Epidermal melanocyte (primary cell): ENCODE measurements around the gene ZFHX2.
"Not testable (repeated sequence)": the region's sequence is repeated elsewhere in the genome, so short reads cannot be mapped to it uniquely, and the experiment has no call there.

ENCODE experiments used
- DNase-seq: peaks from one replicate; pipeline ENCODE4 v3.0.0; 2011; ENCODE audit warnings: low spot score; ENCODE audit not compliant: insufficient read length

ZFHX2 gene

GRCh38 chr14:23540141-23540469 is 11.5 kb downstream of the ZFHX2 start:
- no peak for DNase-seq

GRCh38 chr14:23539248-23540140 is 12.1 kb downstream of the ZFHX2 start:
- DNase-seq: peak; percentile 59

GRCh38 chr14:23538785-23539184 is 12.8 kb downstream of the ZFHX2 start:
- no peak for DNase-seq

GRCh38 chr14:23538050-23538718 is 13.4 kb downstream of the ZFHX2 start:
- no peak for DNase-seq

DNA sequence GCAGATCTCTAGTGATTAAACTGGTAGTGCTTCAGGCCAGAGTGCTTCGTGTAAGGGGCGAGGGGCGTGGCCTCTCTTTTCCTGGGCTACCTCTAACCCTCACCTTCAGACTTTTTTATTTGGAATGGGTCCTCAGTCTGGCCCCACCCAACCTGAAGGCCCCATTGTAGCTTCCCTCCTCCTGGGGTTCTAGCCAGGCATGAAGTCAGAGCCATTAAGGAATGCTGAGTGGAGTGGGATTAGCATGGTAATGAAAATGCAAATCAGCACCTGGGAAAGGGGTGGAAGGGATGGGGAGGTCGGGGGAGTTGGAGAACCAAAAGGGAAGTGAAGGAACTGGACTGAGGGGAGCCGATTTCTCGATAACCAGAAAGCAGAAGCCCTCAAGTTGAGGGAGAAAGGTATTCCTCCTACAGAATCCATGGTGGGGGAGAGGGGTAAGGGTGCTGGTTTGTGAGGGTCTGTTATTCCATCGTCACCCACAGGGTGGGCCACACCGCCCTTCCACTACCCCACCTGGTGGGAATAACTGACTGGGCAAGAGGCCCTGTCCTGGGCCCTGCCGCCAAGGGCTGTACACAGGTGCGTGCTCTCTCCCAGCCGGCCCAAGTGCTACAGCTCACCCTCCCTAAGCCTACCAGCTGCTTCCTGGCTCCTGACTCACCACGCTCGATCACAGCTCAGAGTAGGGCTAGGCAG is 14.1 kb downstream of the ZFHX2 start:
- DNase-seq: no peak

GRCh38 chr14:23536906-23537305 is 14.7 kb downstream of the ZFHX2 start:
- not testable (repeated sequence) for DNase-seq

- no peak for DNase-seq
These were observed 15.1 kb downstream of the ZFHX2 start for GRCh38 chr14:23536494-23536893.

GRCh38 chr14:23535943-23536342 is 15.6 kb downstream of the ZFHX2 start:
- DNase-seq: no peak

- no peak for DNase-seq
These were observed 17.7 kb downstream of the ZFHX2 start for GRCh38 chr14:23533652-23534435.

DNA sequence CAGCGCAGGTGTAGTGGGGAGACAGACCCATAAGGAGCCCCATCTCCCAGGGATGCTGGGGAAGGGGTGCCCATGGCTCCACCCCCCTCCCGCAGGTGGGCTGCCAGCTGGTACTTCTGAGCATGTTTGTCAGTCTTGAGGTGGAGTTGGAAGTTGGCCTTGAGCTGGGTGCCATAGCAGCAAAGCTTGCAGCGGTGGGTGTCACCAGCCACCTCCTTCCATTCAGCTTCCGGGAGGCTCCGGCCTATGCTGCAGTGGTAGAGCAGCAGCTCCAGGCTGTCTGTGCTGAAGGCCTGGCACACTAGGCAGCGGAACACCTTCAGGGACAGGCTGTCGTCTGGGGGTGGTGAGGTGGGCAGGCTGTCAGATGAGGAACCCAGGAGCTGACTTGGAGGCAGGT is 18.9 kb downstream of the ZFHX2 start:
- no peak for DNase-seq

DNA sequence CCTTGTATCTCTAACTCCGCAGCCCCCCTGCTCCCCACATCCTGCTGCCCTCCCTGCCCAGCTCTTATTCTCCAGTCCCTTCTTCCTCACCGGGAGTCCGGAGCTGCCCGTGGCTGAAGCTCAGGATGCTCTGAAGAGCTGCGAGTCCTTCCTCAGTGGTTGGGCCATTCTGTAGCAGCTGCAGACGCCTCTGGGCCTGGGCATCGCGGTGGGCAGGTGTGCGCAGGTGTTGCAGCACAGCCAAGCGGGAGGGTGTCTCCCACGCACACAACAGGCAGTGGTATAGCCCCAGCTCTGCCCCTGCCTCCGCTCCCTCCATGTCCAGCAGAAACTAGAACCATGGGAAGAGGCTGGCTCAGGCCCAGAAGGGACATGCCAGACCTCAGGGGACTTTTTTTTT is 20.2 kb downstream of the ZFHX2 start:
- no peak for DNase-seq

DNA sequence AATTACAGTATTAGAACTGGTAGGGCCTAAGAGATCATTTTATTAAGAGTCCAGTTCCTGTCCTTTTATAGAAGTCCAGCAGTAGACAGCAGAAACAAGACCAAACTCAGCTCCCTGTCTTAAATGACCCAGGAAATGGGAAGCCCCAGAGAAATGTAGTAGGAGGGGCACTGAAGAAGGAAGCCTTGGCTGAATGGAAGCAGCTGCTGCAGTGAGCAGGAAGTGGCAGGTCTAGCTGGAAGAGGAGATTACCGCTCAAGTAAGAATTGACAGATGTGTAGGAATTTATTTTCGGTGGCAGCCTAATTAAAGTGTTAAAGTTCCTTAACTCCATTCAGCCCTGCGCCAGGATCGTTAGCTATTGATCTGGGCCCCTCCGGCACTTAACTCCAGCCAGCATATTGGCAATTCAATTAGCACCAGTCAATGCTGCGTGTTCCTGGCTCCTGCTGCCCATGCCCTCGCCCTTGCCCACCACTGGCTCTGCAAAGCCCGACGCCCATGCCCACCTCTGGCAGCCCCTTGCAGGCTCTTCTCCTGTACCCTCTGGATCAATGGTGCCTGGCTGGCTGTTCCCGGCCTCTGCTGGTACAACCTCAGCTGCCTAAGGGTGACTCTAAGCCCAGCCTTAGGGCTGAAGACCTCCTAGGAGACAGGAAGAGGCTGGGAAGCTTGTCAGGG is 21.1 kb downstream of the ZFHX2 start:
- no peak for DNase-seq

DNA sequence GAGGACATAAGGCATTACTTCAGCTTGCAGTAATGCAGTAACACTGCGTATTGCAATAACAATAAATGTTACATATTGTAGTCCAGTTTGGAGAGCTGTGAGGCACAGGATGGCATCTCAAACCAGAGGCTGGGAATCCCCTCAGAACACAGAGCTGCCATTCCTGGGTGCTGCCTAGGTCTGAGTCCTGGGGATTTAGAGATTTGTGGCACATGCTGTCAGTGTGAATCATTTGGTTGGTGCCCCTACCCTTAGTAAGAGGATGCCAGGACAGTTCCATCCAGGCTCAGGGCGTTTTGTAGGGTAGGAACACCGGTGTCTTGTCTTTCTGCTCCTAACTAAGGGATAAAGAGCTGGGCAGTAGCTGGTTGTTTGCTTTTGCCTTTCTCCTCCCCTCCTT is 22.5 kb downstream of the ZFHX2 start:
- DNase-seq: no peak

DNA sequence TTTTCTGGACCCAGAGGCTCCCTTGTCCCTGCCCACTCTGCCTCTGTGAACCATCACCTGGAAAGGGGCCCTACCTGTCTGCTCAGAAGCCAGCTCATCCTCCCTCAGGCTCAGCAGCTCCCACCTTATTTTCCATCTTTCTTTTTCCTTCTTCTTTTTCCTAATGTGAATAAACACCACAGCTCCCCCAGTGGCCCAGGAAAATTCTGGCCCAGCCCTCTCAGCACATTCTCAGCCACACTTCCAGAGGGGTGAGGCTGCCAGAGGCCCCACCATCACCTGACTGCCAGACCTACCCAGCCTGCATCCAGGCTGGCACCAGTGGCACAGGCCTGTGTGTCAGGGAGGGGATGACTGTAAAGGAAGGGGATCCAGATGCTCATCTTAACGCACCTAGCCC is 23.0 kb downstream of the ZFHX2 start:
- no peak for DNase-seq

GRCh38 chr14:23525611-23526010 is 26.0 kb downstream of the ZFHX2 start:
- DNase-seq: no peak

GRCh38 chr14:23524954-23525353 is 26.6 kb downstream of the ZFHX2 start:
- DNase-seq: no peak

DNA sequence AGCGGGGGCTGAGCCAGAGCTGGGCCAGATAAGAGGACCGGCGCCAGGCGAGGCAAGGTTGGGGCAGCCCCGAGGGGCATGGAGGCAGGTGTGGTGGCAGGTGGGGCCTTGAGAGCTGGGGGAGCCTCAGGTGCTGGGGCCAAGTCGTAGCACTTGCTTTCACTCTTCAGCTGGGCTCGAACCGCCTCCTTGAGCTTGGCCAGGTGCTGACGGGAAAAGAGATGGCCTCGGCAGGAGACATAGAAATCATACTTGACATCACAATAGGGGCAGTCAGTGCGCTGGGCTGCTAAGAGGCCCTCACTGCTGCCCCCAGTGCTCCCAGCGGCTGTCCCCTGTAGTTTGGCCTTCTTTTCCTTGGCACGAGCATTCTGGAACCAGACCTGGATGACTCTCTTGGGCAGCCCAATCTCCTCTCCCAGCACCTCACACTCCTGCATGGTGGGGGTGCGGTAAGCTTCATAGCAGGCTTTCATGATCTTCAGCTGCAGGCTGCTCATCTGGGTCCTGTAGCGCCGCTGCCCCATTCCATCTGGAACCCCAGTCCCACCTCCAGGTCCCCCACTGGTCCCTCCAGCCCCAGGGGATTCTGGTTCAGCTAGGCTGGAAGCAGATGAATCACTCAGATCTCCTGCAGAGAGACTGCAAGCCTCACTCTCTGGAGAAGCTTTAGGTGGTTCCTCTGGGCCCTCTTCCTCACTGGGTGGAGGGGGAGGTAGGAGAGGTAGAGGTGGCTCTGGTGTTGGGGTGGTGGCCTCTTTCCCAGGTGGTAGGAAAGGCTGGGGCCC is 28.1 kb downstream of the ZFHX2 start:
- no peak for DNase-seq

GRCh38 chr14:23522643-23523198 is 28.8 kb downstream of the ZFHX2 start:
- DNase-seq: no peak

- no peak for DNase-seq
These were observed 29.6 kb downstream of the ZFHX2 start for GRCh38 chr14:23521785-23522640.
